HepG2 (cell line): ENCODE data around the gene RYR2. TPM values are rescaled to one million over a fixed set of nuclear protein-coding genes. Genes with fewer than 3 reads are reported as not detected.

Experiments used
- ATAC-seq: fragments of 200-7000 bp; cut with Tn5 transposase; 3 replicates; pipeline ENCODE4 v1.9.1; 2020; ENCODE audit warnings: mild to moderate bottlenecking, moderate library complexity
- BruUV-seq: library from RNA; stranded (reverse); fragments of 400-500 nt; replicated peaks from 2 replicates; lab custom pipeline; 2021; lab: Mats Ljungman, UMichigan
- CTCF ChIA-PET: fragments of 300-600 bp; formaldehyde crosslinking; extraction: SDS; loops from one replicate; lab custom pipeline; 2021; ENCODE audit warnings: low total read pairs, inconsistent platforms, low intra/inter-chr PET ratio; lab: Yijun Ruan, JAX
- POLR2A ChIA-PET: fragments of 350-600 bp; sonication (Branson Sonifier 250); formaldehyde crosslinking; loops from one replicate; lab custom pipeline; 2020; ENCODE audit warnings: antibody characterized with exemption, inconsistent platforms; lab: Yijun Ruan, JAX
- DNase-seq: peaks from one replicate; pipeline ENCODE4 v3.0.0-alpha.2; 2015; ENCODE audit warnings: low spot score
- FAIRE-seq: peaks from 3 replicates; lab custom pipeline; 2011; peaks lifted over from hg19 to GRCh38; lab: Jason Lieb, UNC
- H2AFZ ChIP-seq: one replicate; pipeline ENCODE4 v1.6.1; 2011; ENCODE audit warnings: low read length, inconsistent platforms
- H3K27ac ChIP-seq: fragments of 300-600 bp; 3 replicates; pipeline ENCODE4 v1.8.0; 2011; ENCODE audit warnings: mixed run types, mild to moderate bottlenecking, mixed read lengths, low read length, inconsistent platforms; ENCODE audit not compliant: insufficient read depth; ENCODE audit errors: extremely low read length
- H3K27me3 ChIP-seq, 2 experiments: fragments of 200-600 bp in 1 of 2; 2 replicates in 1 of 2; 3 replicates in 1 of 2; pipeline versions ENCODE4 v1.6.0 to v1.8.0; 2011; ENCODE audit warnings: low read length in 2 of 2, mild to moderate bottlenecking in 2 of 2, moderate library complexity in 2 of 2, inconsistent platforms in 1 of 2; ENCODE audit not compliant: insufficient read depth in 2 of 2, control insufficient read depth in 1 of 2
- H3K36me3 ChIP-seq, 2 experiments: fragments of 200-600 bp in 1 of 2; replicated peaks in 1 of 2; 2 replicates in 1 of 2; 3 replicates in 1 of 2; pipeline versions ENCODE4 v1.5.1 to v1.8.0; 2011; ENCODE audit warnings: low read length in 2 of 2, inconsistent platforms in 1 of 2; ENCODE audit not compliant: insufficient read depth in 2 of 2, control insufficient read depth in 1 of 2
- H3K4me1 ChIP-seq: 2 replicates; pipeline ENCODE4 v1.5.1; 2012; ENCODE audit warnings: low read length, inconsistent platforms; ENCODE audit not compliant: insufficient read depth
- H3K4me2 ChIP-seq: 2 replicates; pipeline ENCODE4 v1.6.0; 2011; ENCODE audit warnings: low read depth, low read length, inconsistent platforms
- H3K4me3 ChIP-seq, 3 experiments: fragments of 200-600 bp in 1 of 3; sonication (generic), shearing (Covaris generic) in 1 of 3; replicated peaks in 1 of 3; 2 replicates each; pipeline ENCODE4 v1.5.1; 2011 to 2016; ENCODE audit warnings: low read length in 3 of 3, inconsistent platforms in 2 of 3, low read depth in 2 of 3, mild to moderate bottlenecking in 2 of 3, control low read depth in 1 of 3, mixed read lengths in 1 of 3; ENCODE audit not compliant: insufficient read depth in 1 of 3
- H3K79me2 ChIP-seq: one replicate; pipeline ENCODE4 v1.6.1; 2011; ENCODE audit warnings: low read length, inconsistent platforms; ENCODE audit not compliant: insufficient read depth
- H3K9ac ChIP-seq: 2 replicates; pipeline ENCODE4 v1.6.0; 2011; ENCODE audit warnings: mild to moderate bottlenecking, low read depth, low read length, inconsistent platforms; ENCODE audit not compliant: insufficient read depth
- H3K9me3 ChIP-seq: 2 replicates; pipeline ENCODE4 v1.5.1; 2012; ENCODE audit warnings: mild to moderate bottlenecking, low read length
- H4K20me1 ChIP-seq: 2 replicates; pipeline ENCODE4 v1.6.0; 2011; ENCODE audit warnings: inconsistent platforms, mild to moderate bottlenecking, low read length, moderate library complexity; ENCODE audit not compliant: insufficient read depth
- CEBPZ ChIP-seq: IDR thresholded peaks from 2 replicates; pipeline ENCODE4 v1.6.1; 2012; ENCODE audit warnings: low read length, improper control_type of control experiment
- ISX ChIP-seq: sonication (generic); formaldehyde crosslinking; conservative IDR thresholded peaks from 2 replicates; pipeline ENCODE4 v1.5.0; 2020; ENCODE audit warnings: missing genetic modification reagents
- KDM2A ChIP-seq: sonication (generic); formaldehyde crosslinking; IDR thresholded peaks from 2 replicates; pipeline ENCODE4 v1.4.0; 2020; ENCODE audit warnings: low read depth, missing genetic modification reagents, borderline replicate concordance
- LCORL ChIP-seq, 2 experiments: fragments of 450-650 bp in 1 of 2; sonication (generic) in 1 of 2; formaldehyde crosslinking in 1 of 2; IDR thresholded peaks; 2 replicates each; pipeline versions ENCODE4 v1.5.0 to v1.6.1; 2017 to 2020; ENCODE audit warnings: antibody characterized with exemption in 1 of 2, missing genetic modification reagents in 1 of 2
- TBX2 ChIP-seq: sonication (generic); formaldehyde crosslinking; IDR thresholded peaks from 2 replicates; pipeline ENCODE4 v1.5.0; 2020; ENCODE audit warnings: missing genetic modification reagents, mild to moderate bottlenecking, borderline replicate concordance
- WGBS: methylation state at CpG from one replicate; pipeline ENCODE4 v1.1.6; 2017; ENCODE audit warnings: low lambda C conversion rate; 5-methylcytosine and 5-hydroxymethylcytosine counted together
- in situ Hi-C: cut with HindIII; loops from 2 replicates; pipeline ENCODE4 v1.10.0; 2017; ENCODE audit warnings: low pct_unique_long_range_greater_than_20kb; ENCODE audit not compliant: extremely low pct_ligation_motif_present
- intact Hi-C: fragments of 100-400 bp; cut with micrococcal nuclease; formaldehyde crosslinking; loops from one replicate; pipeline ENCODE4 v1.10.0; 2022; ENCODE audit not compliant: unreplicated experiment
- polyA plus RNA-seq, 8 experiments: library from polyadenylated mRNA; depleted of rRNA in 3 of 8; stranded (reverse) in 7 of 8; unstranded in 1 of 8; fragments of >200 nt; fragmentation: Illumina TruSeq in 4 of 8; extraction: Trizol in 4 of 8; gene quantifications; 2 replicates each; pipeline versions ENCODE4 v1.2.1 to v1.2.3, GENCODE V29; 2011 to 2016; ENCODE audit warnings: low read depth in 4 of 8, missing spikeins in 1 of 8, mixed read lengths in 1 of 8; ENCODE audit not compliant: insufficient read depth in 1 of 8
- total RNA-seq, 5 experiments: library from RNA; depleted of rRNA; stranded (reverse); fragments of >200 nt; fragmentation: Illumina TruSeq; extraction: Trizol; gene quantifications; 2 replicates each; pipeline ENCODE4 v1.2.3, GENCODE V29; 2016; ENCODE audit warnings: low read depth in 1 of 5

The RYR2 gene
- total and polyA plus RNA-seq, 2 of the 13 experiments (the other 11 are each of a cell fraction or from before 2014, with no cell fraction given), result not detected

DNA sequence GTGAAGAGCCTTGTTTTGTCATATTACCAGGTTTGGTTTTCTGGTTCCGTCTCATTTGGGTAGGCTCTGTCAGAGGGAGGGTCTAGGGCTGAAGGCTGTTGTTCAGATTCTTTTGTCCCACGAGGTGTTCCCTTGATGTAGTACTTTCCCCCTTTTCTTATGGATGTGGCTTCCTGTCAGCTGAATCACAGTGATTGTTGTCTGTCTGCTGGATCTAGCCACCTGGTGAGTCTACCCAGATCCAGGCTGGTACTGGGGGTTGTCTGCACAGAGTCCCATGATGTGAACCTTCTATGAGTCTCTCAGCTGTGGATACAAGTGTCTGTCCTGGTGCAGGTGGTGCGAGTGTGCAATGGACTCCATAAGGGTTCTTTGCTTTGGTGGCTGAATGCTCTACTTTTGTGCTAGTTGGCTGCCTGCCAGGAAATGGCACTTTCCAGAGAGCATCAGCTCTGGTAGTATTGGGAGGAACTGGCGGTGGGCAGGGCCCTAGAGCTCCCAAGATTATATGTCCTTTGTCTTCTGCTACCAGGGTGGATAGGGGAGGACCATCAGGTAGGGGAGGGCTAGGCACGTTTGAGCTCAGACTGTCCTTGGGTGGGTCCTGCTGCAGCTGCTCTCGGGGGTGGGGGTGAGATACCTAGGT is 246.0 kb downstream of the RYR2 start:
- Histone ChIP-seq H2AFZ (no peak overlapping the region), H3K9ac (no peak overlapping the region), H3K27ac (no peak overlapping the region), H3K4me3 (no peak overlapping the region), H3K4me1 (no peaks in the 10 kb centered on the region), H3K36me3 (no peaks in the 10 kb centered on the region), H3K79me2 (no peaks in the 10 kb centered on the region), H4K20me1 (no peaks in the 10 kb centered on the region), H3K4me2 (no peak overlapping the region), H3K9me3 (no peaks in the 10 kb centered on the region), H3K27me3 (no peaks in the 10 kb centered on the region)
- TF ChIP-seq ISX (no peak), KDM2A (CRISPR knock-in tag) (no peak), CEBPZ (no peak), LCORL (IDR thresholded peaks at IDR 0.05) (peak; percentile 58; the same call in 1 of the 2 replicates), LCORL (CRISPR knock-in tag; IDR thresholded peaks at IDR 0.05) (no peak), TBX2 (CRISPR knock-in tag) (no peak)
- ATAC-seq, result no peak
- ChIA-PET CTCF (no interaction called here), POLR2A (no interaction called here)
- 3% methylated on average over 3 of the region's 6 CpGs for WGBS
- no peak for DNase-seq
- no peak for FAIRE-seq
- in situ Hi-C loops (no loop called here), intact Hi-C loops (no loop called here)
- no TSS peak for BruUV-seq
